HepG2 (cell line): ENCODE data around the gene ANKRD55. TPM values are rescaled to one million over a fixed set of nuclear protein-coding genes. Genes with fewer than 3 reads are reported as not detected.
"Not testable (repeated sequence)": the region's sequence is repeated elsewhere in the genome, so short reads cannot be mapped to it uniquely, and the experiment has no call there.

Experiments used
- ATAC-seq: fragments of 200-7000 bp; cut with Tn5 transposase; 3 replicates; pipeline ENCODE4 v1.9.1; 2020; ENCODE audit warnings: mild to moderate bottlenecking, moderate library complexity
- BruUV-seq: library from RNA; stranded (reverse); fragments of 400-500 nt; replicated peaks from 2 replicates; lab custom pipeline; 2021; lab: Mats Ljungman, UMichigan
- CTCF ChIA-PET: fragments of 300-600 bp; formaldehyde crosslinking; extraction: SDS; loops from one replicate; lab custom pipeline; 2021; ENCODE audit warnings: low total read pairs, inconsistent platforms, low intra/inter-chr PET ratio; lab: Yijun Ruan, JAX
- POLR2A ChIA-PET: fragments of 350-600 bp; sonication (Branson Sonifier 250); formaldehyde crosslinking; loops from one replicate; lab custom pipeline; 2020; ENCODE audit warnings: antibody characterized with exemption, inconsistent platforms; lab: Yijun Ruan, JAX
- DNase-seq: peaks from one replicate; pipeline ENCODE4 v3.0.0-alpha.2; 2015; ENCODE audit warnings: low spot score
- FAIRE-seq: peaks from 3 replicates; lab custom pipeline; 2011; peaks lifted over from hg19 to GRCh38; lab: Jason Lieb, UNC
- H2AFZ ChIP-seq: one replicate; pipeline ENCODE4 v1.6.1; 2011; ENCODE audit warnings: low read length, inconsistent platforms
- H3K27ac ChIP-seq: fragments of 300-600 bp; 3 replicates; pipeline ENCODE4 v1.8.0; 2011; ENCODE audit warnings: mixed run types, mild to moderate bottlenecking, mixed read lengths, low read length, inconsistent platforms; ENCODE audit not compliant: insufficient read depth; ENCODE audit errors: extremely low read length
- H3K27me3 ChIP-seq, 2 experiments: fragments of 200-600 bp in 1 of 2; 2 replicates in 1 of 2; 3 replicates in 1 of 2; pipeline versions ENCODE4 v1.6.0 to v1.8.0; 2011; ENCODE audit warnings: low read length in 2 of 2, mild to moderate bottlenecking in 2 of 2, moderate library complexity in 2 of 2, inconsistent platforms in 1 of 2; ENCODE audit not compliant: insufficient read depth in 2 of 2, control insufficient read depth in 1 of 2
- H3K36me3 ChIP-seq, 2 experiments: fragments of 200-600 bp in 1 of 2; replicated peaks in 1 of 2; 2 replicates in 1 of 2; 3 replicates in 1 of 2; pipeline versions ENCODE4 v1.5.1 to v1.8.0; 2011; ENCODE audit warnings: low read length in 2 of 2, inconsistent platforms in 1 of 2; ENCODE audit not compliant: insufficient read depth in 2 of 2, control insufficient read depth in 1 of 2
- H3K4me1 ChIP-seq: 2 replicates; pipeline ENCODE4 v1.5.1; 2012; ENCODE audit warnings: low read length, inconsistent platforms; ENCODE audit not compliant: insufficient read depth
- H3K4me2 ChIP-seq: 2 replicates; pipeline ENCODE4 v1.6.0; 2011; ENCODE audit warnings: low read depth, low read length, inconsistent platforms
- H3K4me3 ChIP-seq, 3 experiments: fragments of 200-600 bp in 1 of 3; sonication (generic), shearing (Covaris generic) in 1 of 3; replicated peaks in 1 of 3; 2 replicates each; pipeline ENCODE4 v1.5.1; 2011 to 2016; ENCODE audit warnings: low read length in 3 of 3, inconsistent platforms in 2 of 3, low read depth in 2 of 3, mild to moderate bottlenecking in 2 of 3, control low read depth in 1 of 3, mixed read lengths in 1 of 3; ENCODE audit not compliant: insufficient read depth in 1 of 3
- H3K79me2 ChIP-seq: one replicate; pipeline ENCODE4 v1.6.1; 2011; ENCODE audit warnings: low read length, inconsistent platforms; ENCODE audit not compliant: insufficient read depth
- H3K9ac ChIP-seq: 2 replicates; pipeline ENCODE4 v1.6.0; 2011; ENCODE audit warnings: mild to moderate bottlenecking, low read depth, low read length, inconsistent platforms; ENCODE audit not compliant: insufficient read depth
- H3K9me3 ChIP-seq: 2 replicates; pipeline ENCODE4 v1.5.1; 2012; ENCODE audit warnings: mild to moderate bottlenecking, low read length
- H4K20me1 ChIP-seq: 2 replicates; pipeline ENCODE4 v1.6.0; 2011; ENCODE audit warnings: inconsistent platforms, mild to moderate bottlenecking, low read length, moderate library complexity; ENCODE audit not compliant: insufficient read depth
- FOXP1 ChIP-seq, 2 experiments: fragments of 450-650 bp in 1 of 2; IDR thresholded peaks; 2 replicates each; pipeline ENCODE4 v1.6.1; 2017 to 2018; ENCODE audit warnings: antibody characterized with exemption in 1 of 2
- ZNF644 ChIP-seq: IDR thresholded peaks from 2 replicates; pipeline ENCODE4 v1.6.1; 2016; ENCODE audit warnings: low read depth
- WGBS: methylation state at CpG from one replicate; pipeline ENCODE4 v1.1.6; 2017; ENCODE audit warnings: low lambda C conversion rate; 5-methylcytosine and 5-hydroxymethylcytosine counted together
- in situ Hi-C: cut with HindIII; loops from 2 replicates; pipeline ENCODE4 v1.10.0; 2017; ENCODE audit warnings: low pct_unique_long_range_greater_than_20kb; ENCODE audit not compliant: extremely low pct_ligation_motif_present
- intact Hi-C: fragments of 100-400 bp; cut with micrococcal nuclease; formaldehyde crosslinking; loops from one replicate; pipeline ENCODE4 v1.10.0; 2022; ENCODE audit not compliant: unreplicated experiment
- polyA plus RNA-seq, 8 experiments: library from polyadenylated mRNA; depleted of rRNA in 3 of 8; stranded (reverse) in 7 of 8; unstranded in 1 of 8; fragments of >200 nt; fragmentation: Illumina TruSeq in 4 of 8; extraction: Trizol in 4 of 8; gene quantifications; 2 replicates each; pipeline versions ENCODE4 v1.2.1 to v1.2.3, GENCODE V29; 2011 to 2016; ENCODE audit warnings: low read depth in 4 of 8, missing spikeins in 1 of 8, mixed read lengths in 1 of 8; ENCODE audit not compliant: insufficient read depth in 1 of 8
- total RNA-seq, 5 experiments: library from RNA; depleted of rRNA; stranded (reverse); fragments of >200 nt; fragmentation: Illumina TruSeq; extraction: Trizol; gene quantifications; 2 replicates each; pipeline ENCODE4 v1.2.3, GENCODE V29; 2016; ENCODE audit warnings: low read depth in 1 of 5

ANKRD55 gene
- total and polyA plus RNA-seq, 2 of the 13 experiments (the other 11 are each of a cell fraction or from before 2014, with no cell fraction given) = 0.11 to 0.28 TPM

GRCh38 chr5:56152437-56152836 is 80.7 kb downstream of the ANKRD55 start:
- no TSS peak for BruUV-seq
- ChIA-PET POLR2A (no interaction called here), CTCF (no interaction called here)
- no peaks in the 10 kb centered on the region for H3K79me2 ChIP-seq
- H3K36me3 ChIP-seq = no peaks in the 10 kb centered on the region
- no peaks in the 10 kb centered on the region for H3K9me3 ChIP-seq
- no peaks in the 10 kb centered on the region for H4K20me1 ChIP-seq
- H3K4me1 ChIP-seq = peaks cover 60% of the 10 kb centered on the region
- peak; percentile 57 for FAIRE-seq
- H3K27me3 ChIP-seq = no peaks in the 10 kb centered on the region
- TF ChIP-seq ZNF644 (no peak), FOXP1 (IDR thresholded peaks at IDR 0.05) (no peak), FOXP1 (CRISPR knock-in tag; IDR thresholded peaks at IDR 0.05) (0 out of 2 replicates have a peak, but pooled peaks have one; percentile 6)
- in situ Hi-C loops = no loop called here
- ATAC-seq = peak; percentile 70; the same call in 2 of the 3 replicates
- intact Hi-C loops = no loop called here
- H2AFZ ChIP-seq = no peak overlapping the region
- peak overlapping the region; percentile 47 for H3K27ac ChIP-seq
- peak; percentile 33 for DNase-seq
- peak overlapping the region; percentile 40 for H3K4me2 ChIP-seq
- no peak overlapping the region; a peak in 1 of 6 replicates for H3K4me3 ChIP-seq
- 26% methylated on average over 2 of the region's 2 CpGs for WGBS
- H3K9ac ChIP-seq = no peak overlapping the region

GRCh38 chr5:56150756-56151155 is 82.4 kb downstream of the ANKRD55 start:
- BruUV-seq, H3K9me3 ChIP-seq, H3K79me2 ChIP-seq, H3K27me3 ChIP-seq, ATAC-seq, H2AFZ ChIP-seq, H3K4me2 ChIP-seq, H4K20me1 ChIP-seq, H3K27ac ChIP-seq, in situ Hi-C loops, H3K36me3 ChIP-seq, H3K9ac ChIP-seq, intact Hi-C loops, H3K4me3 ChIP-seq, FAIRE-seq, POLR2A ChIA-PET, CTCF ChIA-PET, DNase-seq: not testable (repeated sequence)
- H3K4me1 ChIP-seq = peaks cover 44% of the 10 kb centered on the region
- whole genome bisulfite sequencing = 97% methylated on average over 9 of the region's 9 CpGs
